NCI-H1417 (cell line): ENCODE measurements around the gene PGAP3.

Experiments used
- DNase-seq, 3 experiments: peaks; one replicate each; lab custom pipeline; 2025; lab: John Stamatoyannopoulos, UW

PGAP3 gene

GRCh38 chr17:39672522-39673334 is 15.1 kb downstream of the PGAP3 start:
- no peak for DNase-seq

- DNase-seq = peak in 1 of 3 experiments; percentile 39
These were observed 16.0 kb downstream of the PGAP3 start for GRCh38 chr17:39671651-39672521.

GRCh38 chr17:39670746-39671145 is 17.1 kb downstream of the PGAP3 start:
- no peak for DNase-seq

GRCh38 chr17:39669897-39670735 is 17.7 kb downstream of the PGAP3 start:
- no peak for DNase-seq

GRCh38 chr17:39667945-39668924 is 19.6 kb downstream of the PGAP3 start, which contains the start of gene PNMT:
PNMT (plus strand) TSS chr17:39668453; CDS start chr17:39668476, 23 bp downstream.
- peak; percentile 53 to 82 (median 80) for DNase-seq

- DNase-seq = peak in 1 of 3 experiments; percentile 44
These were observed 20.5 kb downstream of the PGAP3 start for GRCh38 chr17:39667262-39667944.

- DNase-seq = no peak
These were observed 21.1 kb downstream of the PGAP3 start for GRCh38 chr17:39666601-39667261.

- DNase-seq = no peak
These were observed 21.6 kb downstream of the PGAP3 start for GRCh38 chr17:39666231-39666600.

GRCh38 chr17:39665642-39666224 is 22.1 kb downstream of the PGAP3 start:
- peak in 2 of 3 experiments; percentile 56 to 70 for DNase-seq

- DNase-seq = no peak
These were observed 23.0 kb downstream of the PGAP3 start, which contains the start of gene TCAP for GRCh38 chr17:39664581-39665561. TCAP (plus strand) TSS chr17:39665349; CDS start chr17:39665360, 11 bp downstream.

GRCh38 chr17:39663688-39664580 is 23.9 kb downstream of the PGAP3 start:
- peak in 2 of 3 experiments; percentile 42 to 43 for DNase-seq

GRCh38 chr17:39663340-39663687 is 24.5 kb downstream of the PGAP3 start:
- peak in 1 of 3 experiments; percentile 10 for DNase-seq

GRCh38 chr17:39662551-39663339 is 25.1 kb downstream of the PGAP3 start:
- DNase-seq = peak in 1 of 3 experiments; percentile 5

- DNase-seq = no peak
These were observed 25.9 kb downstream of the PGAP3 start for GRCh38 chr17:39661744-39662541.
